Urothelium cell line (cell line): Measurements from ENCODE around the gene TPRN.

Experiments used
- DNase-seq: peaks from one replicate; pipeline ENCODE4 v3.0.0; 2011; ENCODE audit warnings: low spot score, mixed read lengths
- FAIRE-seq: peaks from 2 replicates; lab custom pipeline; 2011; peaks lifted over from hg19 to GRCh38; lab: Jason Lieb, UNC

Gene TPRN

GRCh38 chr9:137191245-137191644 lies 9.3 kb downstream of the TPRN start:
- no peak for DNase-seq

GRCh38 chr9:137190315-137190856 lies 10.2 kb downstream of the TPRN start:
- no peak for FAIRE-seq
- DNase-seq, result no peak

More at GRCh38 chr9:137191245-137191644, 9.3 kb downstream of the TPRN start:
- FAIRE-seq, result no peak

GRCh38 chr9:137189297-137190295 lies 10.9 kb downstream of the TPRN start:
- FAIRE-seq (no peak), DNase-seq (no peak)

- peak; percentile 94 for DNase-seq
- FAIRE-seq, result peak; percentile 99
These were observed 11.8 kb downstream of the TPRN start, which contains the start of the genes ANAPC2 and SSNA1 for GRCh38 chr9:137188490-137189296. Gene ANAPC2 (minus strand): TSS chr9:137188560. CDS start chr9:137188532, 28 bp downstream. Gene SSNA1 (plus strand): TSS chr9:137188676. CDS start chr9:137188727, 51 bp downstream.

- DNase-seq, result no peak
- no peak for FAIRE-seq
These were observed 12.5 kb downstream of the TPRN start for GRCh38 chr9:137188086-137188489.

GRCh38 chr9:137187386-137187785 lies 13.2 kb downstream of the TPRN start:
- no peak for DNase-seq
- FAIRE-seq, result no peak

- no peak for DNase-seq
These were observed 14.2 kb downstream of the TPRN start for GRCh38 chr9:137186385-137186784.

GRCh38 chr9:137185921-137186320 lies 14.6 kb downstream of the TPRN start:
- FAIRE-seq (no peak), DNase-seq (no peak)

More at GRCh38 chr9:137186385-137186784, 14.2 kb downstream of the TPRN start:
- no peak for FAIRE-seq

- no peak for FAIRE-seq
- DNase-seq, result no peak
These were observed 15.5 kb downstream of the TPRN start for GRCh38 chr9:137184881-137185660.

- FAIRE-seq (no peak), DNase-seq (no peak)
These were observed 16.5 kb downstream of the TPRN start for GRCh38 chr9:137183980-137184595.

GRCh38 chr9:137182836-137183235 lies 17.7 kb downstream of the TPRN start:
- DNase-seq (no peak), FAIRE-seq (no peak)

GRCh38 chr9:137181680-137182079 lies 18.9 kb downstream of the TPRN start:
- no peak for DNase-seq
- FAIRE-seq, result no peak

- DNase-seq (no peak), FAIRE-seq (no peak)
These were observed 20.1 kb downstream of the TPRN start for GRCh38 chr9:137180491-137180890.

GRCh38 chr9:137179761-137180160 lies 20.8 kb downstream of the TPRN start:
- DNase-seq, result no peak
- no peak for FAIRE-seq

GRCh38 chr9:137178939-137179630 lies 21.5 kb downstream of the TPRN start:
- no peak for FAIRE-seq
- no peak for DNase-seq

GRCh38 chr9:137178201-137178938 lies 22.2 kb downstream of the TPRN start:
- DNase-seq, result no peak
- no peak for FAIRE-seq

- peak; percentile 49 for DNase-seq
- FAIRE-seq, result no peak
These were observed 24.0 kb downstream of the TPRN start for GRCh38 chr9:137176302-137177182.
